GM12801 (cell line): Measurements from ENCODE around the gene PSAPL1.

Source experiments
- CTCF ChIP-seq: IDR thresholded peaks from one replicate; pipeline ENCODE4 v1.5.1; 2011; ENCODE audit warnings: control low read depth; ENCODE audit not compliant: insufficient read length; ENCODE audit errors: extremely low read depth

The PSAPL1 gene

GRCh38 chr4:7415927-7416686 lies 18.6 kb downstream of the PSAPL1 start:
- no peak for TF ChIP-seq CTCF

- no peak for TF ChIP-seq CTCF
Measured at GRCh38 chr4:7414736-7415510, 19.8 kb downstream of the PSAPL1 start.

GRCh38 chr4:7414046-7414445 lies 20.7 kb downstream of the PSAPL1 start:
- no peak for TF ChIP-seq CTCF

GRCh38 chr4:7412554-7412912 lies 22.2 kb downstream of the PSAPL1 start:
- TF ChIP-seq CTCF = no peak

- TF ChIP-seq CTCF = no peak
Measured at GRCh38 chr4:7411896-7412553, 22.7 kb downstream of the PSAPL1 start.

GRCh38 chr4:7411491-7411890 lies 23.2 kb downstream of the PSAPL1 start:
- no peak for TF ChIP-seq CTCF

GRCh38 chr4:7410446-7410845 lies 24.3 kb downstream of the PSAPL1 start:
- no peak for TF ChIP-seq CTCF
